ENCODE results near the gene PRR35.

PRR35 gene

GRCh38 chr16:598823-599739, 38.9 kb downstream of the PRR35 start:
- DNase-seq: no peak

- no peak for DNase-seq
Observed at GRCh38 chr16:600781-601180, 40.6 kb downstream of the PRR35 start.

GRCh38 chr16:603933-604332, 43.7 kb downstream of the PRR35 start:
- DNase-seq: no peak

DNA sequence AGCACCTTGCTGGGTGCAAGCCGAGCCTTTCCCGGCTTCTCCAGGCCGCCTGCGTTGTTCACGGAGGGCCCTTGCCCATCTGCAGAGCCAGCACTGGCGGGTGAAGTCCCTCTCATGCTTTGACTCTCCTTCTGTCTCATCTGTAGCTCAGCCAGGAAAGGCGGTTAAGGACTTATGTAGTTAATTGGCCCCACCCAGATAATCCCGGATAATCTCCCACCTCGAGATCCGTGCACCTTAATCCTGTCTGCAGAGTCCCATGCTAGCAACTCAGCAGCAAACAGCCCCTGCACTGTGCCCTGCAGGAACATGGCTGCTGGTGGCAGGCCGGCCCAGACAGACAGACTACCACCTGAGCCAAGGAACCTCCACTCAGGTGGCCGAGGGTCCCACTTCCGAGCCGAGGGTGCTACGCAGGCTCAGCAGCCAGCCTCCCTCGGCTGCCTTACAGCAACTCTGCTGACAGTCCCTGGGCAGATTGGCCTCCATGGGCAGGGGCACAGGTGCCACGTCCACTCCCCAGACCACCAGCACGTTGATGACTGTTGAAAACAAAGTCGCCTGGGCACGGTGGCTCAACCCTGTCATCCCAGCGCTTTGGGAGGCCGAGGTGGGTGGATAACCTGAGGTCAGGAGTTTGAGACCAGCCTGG, 46.6 kb downstream of the PRR35 start:
- no peak for DNase-seq

- no peak for DNase-seq
Observed at GRCh38 chr16:608019-608418, 47.8 kb downstream of the PRR35 start.

DNA sequence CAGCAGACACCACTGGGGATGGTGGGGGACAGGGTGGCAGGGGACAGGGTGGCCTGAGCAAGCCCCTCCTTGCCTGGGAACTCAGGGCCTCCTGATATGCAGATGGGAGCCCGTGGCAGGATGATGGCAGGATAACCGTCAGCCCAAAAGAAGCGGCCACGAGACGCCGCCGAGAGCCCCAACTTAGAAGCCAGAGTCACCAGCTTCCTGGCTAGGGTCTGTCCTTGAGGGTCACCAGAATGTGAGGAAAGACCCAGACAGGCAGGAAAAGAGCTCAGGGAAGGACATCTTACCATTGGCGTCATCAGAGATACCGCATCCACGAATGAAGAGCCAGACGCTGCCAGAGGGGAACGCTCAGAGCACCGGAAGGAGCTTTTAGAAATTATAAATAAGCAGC, 49.1 kb downstream of the PRR35 start:
- DNase-seq: no peak

- no peak for DNase-seq
Observed at GRCh38 chr16:609984-610383, 49.8 kb downstream of the PRR35 start.

DNA sequence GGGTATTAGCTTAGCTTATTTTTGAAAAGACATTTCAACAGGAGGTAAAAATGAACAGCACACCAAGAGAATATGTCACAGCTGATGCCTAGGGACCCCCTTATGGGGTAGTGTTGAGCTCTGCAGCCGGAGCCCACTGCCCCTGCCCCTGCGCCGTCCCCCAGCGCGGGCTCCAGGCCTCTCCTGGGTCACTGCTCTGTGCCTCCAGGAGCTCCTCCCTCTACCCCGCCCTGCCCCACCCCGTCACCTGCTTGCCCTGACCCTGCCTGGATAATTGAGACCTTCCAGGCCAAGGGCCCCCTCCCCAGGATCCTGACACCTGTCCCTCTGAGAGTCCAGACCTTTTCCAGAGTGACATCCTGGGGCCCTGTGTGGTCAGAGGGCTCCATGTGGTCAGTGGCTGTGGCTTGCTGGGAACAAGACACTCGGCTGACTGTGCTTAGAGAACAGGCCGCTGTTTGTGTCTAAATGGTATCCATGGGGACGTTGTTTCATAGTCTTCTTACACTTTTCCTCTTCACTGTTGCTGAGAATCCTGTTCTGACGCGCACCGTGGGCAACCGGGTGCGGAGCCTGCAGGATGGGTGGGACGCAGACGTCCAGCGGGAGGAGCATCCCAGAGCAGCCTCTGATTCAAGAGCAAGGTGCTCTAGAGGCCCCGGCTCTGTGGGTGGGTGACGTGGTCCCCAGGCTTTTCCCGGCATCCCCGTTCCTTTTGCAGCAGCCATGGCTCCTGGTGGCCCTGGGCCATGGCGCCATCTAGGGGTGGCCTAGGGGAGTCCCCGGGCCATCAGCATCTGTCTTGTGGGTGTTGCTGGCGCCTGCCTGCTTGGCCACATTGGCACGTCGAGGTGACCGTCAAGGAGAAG, 50.6 kb downstream of the PRR35 start:
- peak; percentile 83 for DNase-seq

DNA sequence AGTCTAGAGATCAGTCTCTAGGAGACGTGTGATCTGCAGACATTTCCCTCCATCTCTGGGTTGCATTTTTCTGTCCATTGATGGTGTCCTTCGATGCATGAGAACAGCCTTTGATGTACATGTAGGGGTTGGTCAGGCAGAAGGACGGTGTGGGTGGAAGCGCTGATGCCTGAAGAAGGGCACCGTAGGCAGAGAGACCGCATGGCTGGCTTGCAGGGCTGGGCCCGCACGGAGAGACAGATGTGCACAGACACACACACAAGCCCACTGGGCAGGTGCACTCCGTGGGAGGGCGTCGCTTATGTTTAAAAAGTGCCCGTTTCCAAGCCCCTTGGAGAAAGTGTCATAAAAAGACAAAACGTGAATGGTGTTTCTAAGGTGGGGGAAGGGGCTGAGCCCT, 54.9 kb downstream of the PRR35 start:
- no peak for DNase-seq
